GM23338 (cell line): Measurements from ENCODE around the gene CLCN6.

ENCODE experiments used
- POLR2AphosphoS5 ChIP-seq: IDR thresholded peaks from 2 replicates; pipeline ENCODE4 v1.6.1; 2016; ENCODE audit warnings: antibody characterized with exemption, low read depth
- TF ChIP-seq, protein P1 (sequence below), 2 experiments: fragments of 200-600 bp in 1 of 2; sonication (generic) in 1 of 2; conservative IDR thresholded peaks; 2 replicates each; pipeline versions ENCODE4 v1.5.1 to v1.6.1; 2016 to 2017; ENCODE audit warnings: antibody characterized with exemption in 2 of 2, low read depth in 2 of 2, mild to moderate bottlenecking in 2 of 2, moderate library complexity in 1 of 2

DNA sequence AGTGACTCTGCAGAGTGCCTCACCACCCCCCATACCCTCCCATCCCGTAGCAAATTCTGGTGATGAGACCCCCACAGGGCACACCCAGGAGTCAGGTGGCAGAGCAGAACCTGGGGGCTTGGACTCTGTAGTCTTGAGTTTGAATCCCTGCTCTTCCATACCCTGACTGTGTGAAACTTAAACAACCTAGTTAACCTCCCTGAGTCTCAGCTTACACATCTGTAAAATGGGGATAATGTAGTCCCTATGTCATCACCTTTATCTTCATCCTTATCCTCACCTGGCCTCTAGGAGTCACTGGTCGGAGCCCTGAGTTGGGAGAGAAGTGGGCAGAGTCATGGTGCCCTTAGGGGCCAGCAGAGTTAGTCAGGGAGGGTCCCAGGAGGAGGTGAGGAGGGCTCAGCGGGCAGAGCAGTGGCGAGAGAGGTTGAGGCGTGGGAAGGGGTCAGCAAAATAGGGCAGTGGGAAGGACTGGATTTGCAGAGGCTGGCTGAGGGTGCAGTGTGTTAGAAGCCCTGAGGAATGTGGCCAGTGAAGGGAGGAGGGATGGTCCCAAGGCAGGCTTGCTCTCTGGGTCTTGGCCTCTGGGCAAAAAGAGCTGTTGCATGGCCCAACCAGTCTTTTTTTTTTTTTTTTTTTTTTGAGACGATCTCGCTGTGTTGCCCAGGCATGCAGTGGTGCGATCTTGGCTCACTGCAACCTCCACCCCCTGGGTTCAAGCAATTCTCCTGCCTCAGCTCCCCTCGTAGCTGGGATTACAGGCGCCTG, 25.4 kb upstream of the CLCN6 start:
- TF ChIP-seq, protein P1, sequence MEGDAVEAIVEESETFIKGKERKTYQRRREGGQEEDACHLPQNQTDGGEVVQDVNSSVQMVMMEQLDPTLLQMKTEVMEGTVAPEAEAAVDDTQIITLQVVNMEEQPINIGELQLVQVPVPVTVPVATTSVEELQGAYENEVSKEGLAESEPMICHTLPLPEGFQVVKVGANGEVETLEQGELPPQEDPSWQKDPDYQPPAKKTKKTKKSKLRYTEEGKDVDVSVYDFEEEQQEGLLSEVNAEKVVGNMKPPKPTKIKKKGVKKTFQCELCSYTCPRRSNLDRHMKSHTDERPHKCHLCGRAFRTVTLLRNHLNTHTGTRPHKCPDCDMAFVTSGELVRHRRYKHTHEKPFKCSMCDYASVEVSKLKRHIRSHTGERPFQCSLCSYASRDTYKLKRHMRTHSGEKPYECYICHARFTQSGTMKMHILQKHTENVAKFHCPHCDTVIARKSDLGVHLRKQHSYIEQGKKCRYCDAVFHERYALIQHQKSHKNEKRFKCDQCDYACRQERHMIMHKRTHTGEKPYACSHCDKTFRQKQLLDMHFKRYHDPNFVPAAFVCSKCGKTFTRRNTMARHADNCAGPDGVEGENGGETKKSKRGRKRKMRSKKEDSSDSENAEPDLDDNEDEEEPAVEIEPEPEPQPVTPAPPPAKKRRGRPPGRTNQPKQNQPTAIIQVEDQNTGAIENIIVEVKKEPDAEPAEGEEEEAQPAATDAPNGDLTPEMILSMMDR (conservative IDR thresholded peaks at IDR 0.05; ENCODE audit: low read depth in 2 of 2), result peak; percentile 7 to 23; a peak in 1 of 4 replicates
- no peak for TF ChIP-seq POLR2AphosphoS5
